OCI-LY3 (cell line): ENCODE measurements around the gene TIGD3.
"Not testable (repeated sequence)": the region's sequence is repeated elsewhere in the genome, so short reads cannot be mapped to it uniquely, and the experiment has no call there.

ENCODE experiments used
- EZH2phosphoT487 ChIP-seq: fragments of 200-600 bp; shearing (Covaris generic); IDR thresholded peaks from 2 replicates; pipeline ENCODE4 v1.6.1; 2018; ENCODE audit warnings: antibody characterized with exemption, mixed run types, low read depth
- TF ChIP-seq, protein P1 (sequence below): fragments of 200-600, 300-600 bp; sonication (generic); IDR thresholded peaks from 2 replicates; pipeline ENCODE4 v1.5.1; 2014; ENCODE audit warnings: antibody characterized with exemption, low read length, low read depth

DNA sequence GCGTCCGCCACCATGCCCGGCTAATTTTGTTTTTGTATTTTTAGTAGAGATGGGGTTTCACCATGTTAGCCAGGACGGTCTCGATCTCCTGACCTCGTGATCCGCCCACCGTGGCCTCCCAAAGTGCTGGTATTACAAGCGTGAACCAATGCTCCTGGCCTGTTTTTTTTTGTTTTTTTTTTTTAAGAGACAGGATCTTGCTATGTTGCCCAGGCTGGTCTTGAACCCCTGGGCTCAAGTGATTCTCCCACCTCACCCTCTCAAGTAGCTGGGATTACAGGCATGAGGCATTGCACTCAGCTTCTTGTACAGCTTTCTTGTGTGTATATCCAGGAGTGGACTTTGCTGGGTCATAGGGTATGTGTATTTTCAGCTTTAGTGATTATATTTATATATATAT lies 22.0 kb upstream of the TIGD3 start:
- TF ChIP-seq, protein P1, sequence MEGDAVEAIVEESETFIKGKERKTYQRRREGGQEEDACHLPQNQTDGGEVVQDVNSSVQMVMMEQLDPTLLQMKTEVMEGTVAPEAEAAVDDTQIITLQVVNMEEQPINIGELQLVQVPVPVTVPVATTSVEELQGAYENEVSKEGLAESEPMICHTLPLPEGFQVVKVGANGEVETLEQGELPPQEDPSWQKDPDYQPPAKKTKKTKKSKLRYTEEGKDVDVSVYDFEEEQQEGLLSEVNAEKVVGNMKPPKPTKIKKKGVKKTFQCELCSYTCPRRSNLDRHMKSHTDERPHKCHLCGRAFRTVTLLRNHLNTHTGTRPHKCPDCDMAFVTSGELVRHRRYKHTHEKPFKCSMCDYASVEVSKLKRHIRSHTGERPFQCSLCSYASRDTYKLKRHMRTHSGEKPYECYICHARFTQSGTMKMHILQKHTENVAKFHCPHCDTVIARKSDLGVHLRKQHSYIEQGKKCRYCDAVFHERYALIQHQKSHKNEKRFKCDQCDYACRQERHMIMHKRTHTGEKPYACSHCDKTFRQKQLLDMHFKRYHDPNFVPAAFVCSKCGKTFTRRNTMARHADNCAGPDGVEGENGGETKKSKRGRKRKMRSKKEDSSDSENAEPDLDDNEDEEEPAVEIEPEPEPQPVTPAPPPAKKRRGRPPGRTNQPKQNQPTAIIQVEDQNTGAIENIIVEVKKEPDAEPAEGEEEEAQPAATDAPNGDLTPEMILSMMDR = not testable (repeated sequence)
- TF ChIP-seq EZH2phosphoT487 = not testable (repeated sequence)
